Measurements from ENCODE around the gene ABCC4.

ABCC4 gene

DNA sequence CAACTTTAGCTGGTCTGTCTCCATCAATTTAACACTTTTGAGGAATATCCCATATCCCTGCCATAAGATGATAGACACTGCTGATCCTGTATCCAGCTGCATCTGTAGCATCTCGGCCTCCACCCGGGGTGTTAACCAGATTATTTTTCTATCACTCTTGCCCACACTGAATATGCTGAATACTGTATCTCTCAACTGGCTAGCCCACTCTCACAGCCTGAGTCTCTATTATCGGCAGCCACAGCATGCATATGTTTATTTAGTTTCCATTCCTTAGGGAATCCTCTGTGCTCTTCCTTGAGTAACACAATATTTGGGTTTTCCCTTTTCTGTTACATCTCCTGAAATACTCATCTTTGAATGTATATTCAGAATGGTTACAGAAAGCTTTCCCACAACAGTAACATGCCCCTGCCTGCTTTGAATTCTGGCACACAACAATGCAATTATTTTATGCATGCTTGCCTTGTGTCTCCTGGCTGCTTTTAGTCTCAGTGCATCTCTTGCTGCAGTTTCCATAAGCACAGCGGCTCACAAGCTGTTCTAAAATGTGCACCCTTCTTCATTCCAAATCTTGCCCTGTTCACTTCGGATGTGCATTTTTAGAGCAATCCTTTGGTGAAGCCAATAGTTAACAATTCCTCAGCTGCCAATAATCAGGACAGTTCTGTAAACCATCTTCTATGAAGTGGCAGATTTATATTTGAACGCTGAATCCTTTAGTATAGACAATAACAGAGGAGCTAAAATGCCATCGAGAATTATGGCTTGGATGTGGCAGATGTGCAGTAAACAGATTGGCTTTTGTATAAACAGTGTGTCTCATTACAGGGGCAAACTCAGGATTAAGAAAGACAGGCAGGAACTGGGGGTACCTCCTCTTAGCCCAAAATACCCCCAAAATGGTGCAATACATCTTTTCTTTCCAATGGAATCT lies 327.0 kb downstream of the ABCC4 start:
- Histone ChIP-seq H3K27ac (ENCODE audit: insufficient read depth in 1 of 2, low read depth in 1 of 2, low read length in 2 of 2, poor library complexity in 1 of 2, severe bottlenecking in 2 of 2) (no peak overlapping the region), H3K27me3 (replicated peaks in 2 of 5; ENCODE audit: control insufficient read depth in 4 of 5, insufficient read depth in 5 of 5, low read length in 4 of 5) (peaks cover 0 to 25% (median 9%) of the 10 kb centered on the region in 5 experiments), H3K36me3 (ENCODE audit: control insufficient read depth in 4 of 4, insufficient read depth in 4 of 4, low read length in 3 of 4) (no peaks in the 10 kb centered on the region), H3K9me3 (ENCODE audit: control extremely low read depth in 1 of 5, control insufficient read depth in 4 of 5, insufficient read depth in 2 of 5, low read depth in 1 of 5, low read length in 4 of 5) (peaks cover 0 to 2% (median 0%) of the 10 kb centered on the region in 5 experiments), H3K4me1 (ENCODE audit: control extremely low read depth in 1 of 4, control insufficient read depth in 4 of 4, insufficient read depth in 4 of 4, low read length in 3 of 4) (no peaks in the 10 kb centered on the region), H3K4me3 (ENCODE audit: control insufficient read depth in 1 of 7, extremely low read depth in 1 of 7, insufficient read depth in 4 of 7, low read depth in 2 of 7, low read length in 6 of 7) (no peak overlapping the region)
- ChIA-PET CTCF (interaction anchor here (0.7 to 1.1 kb wide), 3 partner anchors 8 to 182 kb away, joined by 3 read pairs; no protein-coding TSS in a partner anchor), POLR2A (no interaction called here)
- WGBS (ENCODE audit: insufficient coverage), result 97% methylated on average over 6 of the region's 7 CpGs
- no peak for DNase-seq

DNA sequence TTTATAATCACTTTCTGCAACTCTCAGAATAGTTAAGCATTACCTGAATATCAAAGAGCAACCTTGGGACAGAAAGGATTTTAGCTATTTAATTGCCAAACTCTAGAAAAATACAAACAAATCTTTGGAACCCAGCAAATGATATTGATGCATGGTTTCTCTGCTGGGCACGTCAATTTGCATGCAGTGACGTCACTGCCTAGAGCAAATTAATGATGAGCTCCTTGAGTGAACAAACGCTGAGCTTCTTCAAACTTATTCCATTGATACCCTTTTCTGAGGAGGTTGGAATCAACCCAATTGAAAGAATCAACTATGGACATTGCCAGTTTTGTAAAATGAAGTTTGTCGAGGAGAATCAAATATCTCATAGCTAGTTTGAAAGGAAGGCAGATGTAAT lies 329.0 kb downstream of the ABCC4 start:
- peaks cover 0 to 2% (median 0%) of the 10 kb centered on the region in 5 experiments for H3K9me3 ChIP-seq (ENCODE audit: control extremely low read depth in 1 of 5, control insufficient read depth in 4 of 5, insufficient read depth in 2 of 5, low read depth in 1 of 5, low read length in 4 of 5)
- no peak for DNase-seq
- H3K27ac ChIP-seq (ENCODE audit: insufficient read depth in 1 of 2, low read depth in 1 of 2, low read length in 2 of 2, poor library complexity in 1 of 2, severe bottlenecking in 2 of 2), result no peak overlapping the region
- H3K4me1 ChIP-seq (ENCODE audit: control extremely low read depth in 1 of 4, control insufficient read depth in 4 of 4, insufficient read depth in 4 of 4, low read length in 3 of 4), result peaks cover under 1 to 16% (median 14%) of the 10 kb centered on the region in 4 experiments
- H3K27me3 ChIP-seq (replicated peaks in 2 of 5; ENCODE audit: control insufficient read depth in 4 of 5, insufficient read depth in 5 of 5, low read length in 4 of 5), result peaks cover 0 to 45% (median 21%) of the 10 kb centered on the region in 5 experiments
- WGBS (ENCODE audit: insufficient coverage), result 95% methylated on average over 2 of the region's 4 CpGs
- no peaks in the 10 kb centered on the region for H3K36me3 ChIP-seq (ENCODE audit: control insufficient read depth in 4 of 4, insufficient read depth in 4 of 4, low read length in 3 of 4)
- CTCF ChIA-PET, result interaction anchor here (0.6 to 0.7 kb wide), 3 partner anchors 145 to 478 kb away, joined by 3 to 4 read pairs (median 4); no protein-coding TSS in a partner anchor
- H3K4me3 ChIP-seq (ENCODE audit: control insufficient read depth in 1 of 7, extremely low read depth in 1 of 7, insufficient read depth in 4 of 7, low read depth in 2 of 7, low read length in 6 of 7), result no peak overlapping the region
- POLR2A ChIA-PET, result interaction anchor here (0.6 kb wide), 2 partner anchors 9 to 377 kb away, joined by 3 to 5 read pairs; no protein-coding TSS in a partner anchor
